ENCODE measurements around the gene RBFOX2.
A peak's percentile ranks its signal among the peaks of the same experiment; 100 is the strongest.

Gene RBFOX2

DNA sequence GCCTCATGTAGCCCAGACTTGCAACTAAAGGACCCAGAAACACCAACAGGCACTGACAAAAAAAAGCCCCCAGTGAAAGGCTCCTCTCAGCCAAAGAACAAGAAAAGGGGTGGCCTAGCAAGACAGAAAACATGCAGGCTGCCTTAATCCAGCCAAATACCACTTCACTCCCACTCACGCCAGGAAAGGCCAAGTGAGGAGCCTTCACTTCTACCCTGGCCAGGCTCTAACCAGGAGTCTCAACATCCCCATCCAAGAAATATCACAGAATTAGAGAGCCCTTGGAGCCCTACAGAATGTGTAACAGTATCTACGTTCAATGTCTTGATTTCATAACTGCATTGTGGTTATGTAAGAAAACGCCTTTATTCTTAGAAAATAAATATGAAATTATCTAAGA lies 162.0 kb downstream of the RBFOX2 start:
- Histone ChIP-seq H3K79me2 (ENCODE audit: insufficient read depth, low read length) (peaks cover 42% of the 10 kb centered on the region), H3K9ac (ENCODE audit: low read length) (peak overlapping the region; percentile 45), H2AFZ (ENCODE audit: low read length) (no peak overlapping the region), H3K27me3 (ENCODE audit: insufficient read depth, low read length) (no peaks in the 10 kb centered on the region), H3K4me3 (ENCODE audit: low read depth, low read length, poor library complexity, severe bottlenecking) (no peak overlapping the region), H3K4me2 (ENCODE audit: low read length) (peak overlapping the region; percentile 26; the same call in 1 of the 2 replicates), H3F3A (ENCODE audit: insufficient read depth, low read length) (no peaks in the 10 kb centered on the region; the same call in 1 of the 2 replicates), H3K9me3 (ENCODE audit: low read length) (no peaks in the 10 kb centered on the region), H3K9me2 (ENCODE audit: low read depth, low read length) (no peaks in the 10 kb centered on the region), H4K20me1 (ENCODE audit: insufficient read depth, low read length) (no peaks in the 10 kb centered on the region), H3K36me3 (ENCODE audit: insufficient read depth, low read length) (no peaks in the 10 kb centered on the region), H3K27ac (ENCODE audit: low read depth, low read length, poor library complexity, severe bottlenecking) (peak overlapping the region; percentile 86), H3K4me1 (ENCODE audit: insufficient read depth, low read length, severe bottlenecking) (peaks cover 99% of the 10 kb centered on the region)
- TF ChIP-seq, protein P1, sequence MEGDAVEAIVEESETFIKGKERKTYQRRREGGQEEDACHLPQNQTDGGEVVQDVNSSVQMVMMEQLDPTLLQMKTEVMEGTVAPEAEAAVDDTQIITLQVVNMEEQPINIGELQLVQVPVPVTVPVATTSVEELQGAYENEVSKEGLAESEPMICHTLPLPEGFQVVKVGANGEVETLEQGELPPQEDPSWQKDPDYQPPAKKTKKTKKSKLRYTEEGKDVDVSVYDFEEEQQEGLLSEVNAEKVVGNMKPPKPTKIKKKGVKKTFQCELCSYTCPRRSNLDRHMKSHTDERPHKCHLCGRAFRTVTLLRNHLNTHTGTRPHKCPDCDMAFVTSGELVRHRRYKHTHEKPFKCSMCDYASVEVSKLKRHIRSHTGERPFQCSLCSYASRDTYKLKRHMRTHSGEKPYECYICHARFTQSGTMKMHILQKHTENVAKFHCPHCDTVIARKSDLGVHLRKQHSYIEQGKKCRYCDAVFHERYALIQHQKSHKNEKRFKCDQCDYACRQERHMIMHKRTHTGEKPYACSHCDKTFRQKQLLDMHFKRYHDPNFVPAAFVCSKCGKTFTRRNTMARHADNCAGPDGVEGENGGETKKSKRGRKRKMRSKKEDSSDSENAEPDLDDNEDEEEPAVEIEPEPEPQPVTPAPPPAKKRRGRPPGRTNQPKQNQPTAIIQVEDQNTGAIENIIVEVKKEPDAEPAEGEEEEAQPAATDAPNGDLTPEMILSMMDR (IDR thresholded peaks at IDR 0.05; ENCODE audit: low read length): no peak
- TF ChIP-seq EZH2 (IDR thresholded peaks at IDR 0.05; ENCODE audit: borderline replicate concordance, low read length): no peak

DNA sequence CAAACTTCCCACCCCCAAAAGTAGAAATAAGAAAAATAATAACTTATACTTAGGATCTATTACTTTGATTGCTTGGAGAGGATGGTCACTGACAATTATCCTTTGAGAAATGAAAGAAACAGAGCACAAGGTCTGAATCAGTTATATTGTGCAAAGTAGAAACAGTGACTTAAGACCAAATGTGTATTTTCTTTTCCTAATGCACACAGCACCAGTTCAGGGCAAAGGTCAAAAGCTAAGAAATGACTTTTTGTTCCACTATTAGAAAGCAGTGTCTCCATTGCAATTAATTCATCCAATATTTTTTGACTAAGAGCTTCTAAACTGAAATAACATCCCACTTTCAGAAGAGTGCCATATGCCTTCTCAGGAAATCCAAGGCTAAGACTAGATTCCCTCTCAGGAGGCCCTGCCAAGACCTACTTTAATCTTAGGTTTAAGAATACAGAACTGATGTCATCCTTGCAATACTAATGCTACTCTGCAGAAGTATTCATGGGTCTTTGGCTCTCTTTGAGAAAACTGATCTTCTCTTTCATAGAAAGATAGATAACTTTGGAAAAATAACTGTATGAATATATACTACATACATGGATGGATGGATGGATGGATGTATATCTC lies 164.0 kb downstream of the RBFOX2 start:
- Histone ChIP-seq H4K20me1 (ENCODE audit: insufficient read depth, low read length) (no peaks in the 10 kb centered on the region), H3K9ac (ENCODE audit: low read length) (no peak overlapping the region), H3K9me2 (ENCODE audit: low read depth, low read length) (no peaks in the 10 kb centered on the region), H3K9me3 (ENCODE audit: low read length) (no peaks in the 10 kb centered on the region), H3K79me2 (ENCODE audit: insufficient read depth, low read length) (peaks cover 54% of the 10 kb centered on the region), H3K4me3 (ENCODE audit: low read depth, low read length, poor library complexity, severe bottlenecking) (no peak overlapping the region), H3K36me3 (ENCODE audit: insufficient read depth, low read length) (no peaks in the 10 kb centered on the region), H3K27me3 (ENCODE audit: insufficient read depth, low read length) (no peaks in the 10 kb centered on the region), H3K4me1 (ENCODE audit: insufficient read depth, low read length, severe bottlenecking) (peaks cover 99% of the 10 kb centered on the region), H3K4me2 (ENCODE audit: low read length) (no peak overlapping the region), H2AFZ (ENCODE audit: low read length) (no peak overlapping the region), H3K27ac (ENCODE audit: low read depth, low read length, poor library complexity, severe bottlenecking) (peak overlapping the region; percentile 95), H3F3A (ENCODE audit: insufficient read depth, low read length) (no peaks in the 10 kb centered on the region; the same call in 1 of the 2 replicates)
- no peak for TF ChIP-seq EZH2 (IDR thresholded peaks at IDR 0.05; ENCODE audit: borderline replicate concordance, low read length)
- TF ChIP-seq, protein P1 (IDR thresholded peaks at IDR 0.05; ENCODE audit: low read length): no peak

DNA sequence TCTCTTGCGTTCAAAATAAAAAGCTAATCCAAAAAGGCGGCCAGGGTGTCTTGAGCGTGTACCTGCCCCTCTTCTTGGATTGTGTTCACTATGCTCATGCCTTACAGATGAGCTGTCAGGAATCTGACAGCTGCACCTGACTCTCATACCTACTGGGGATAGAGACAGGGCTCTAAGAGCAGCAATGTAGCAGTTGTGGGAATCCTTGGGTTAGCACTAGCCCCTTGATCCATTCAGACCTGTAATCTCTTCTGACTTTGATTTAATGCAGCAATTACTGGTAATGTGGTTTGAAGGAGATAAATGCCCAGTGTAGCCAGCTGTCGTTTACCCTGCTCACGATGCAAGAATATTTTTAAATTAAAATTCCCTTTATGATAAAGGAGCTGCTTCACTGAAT lies 165.2 kb downstream of the RBFOX2 start:
- TF ChIP-seq, protein P1 (IDR thresholded peaks at IDR 0.05; ENCODE audit: low read length): no peak
- TF ChIP-seq EZH2 (IDR thresholded peaks at IDR 0.05; ENCODE audit: borderline replicate concordance, low read length): no peak
- peaks cover 64% of the 10 kb centered on the region for H3K79me2 ChIP-seq (ENCODE audit: insufficient read depth, low read length)
- no peaks in the 10 kb centered on the region for H3K9me3 ChIP-seq (ENCODE audit: low read length)
- H3F3A ChIP-seq (ENCODE audit: insufficient read depth, low read length): no peaks in the 10 kb centered on the region; the same call in 1 of the 2 replicates
- H2AFZ ChIP-seq (ENCODE audit: low read length): no peak overlapping the region
- H3K9me2 ChIP-seq (ENCODE audit: low read depth, low read length): no peaks in the 10 kb centered on the region
- H3K4me2 ChIP-seq (ENCODE audit: low read length): no peak overlapping the region
- H3K27me3 ChIP-seq (ENCODE audit: insufficient read depth, low read length): no peaks in the 10 kb centered on the region
- H4K20me1 ChIP-seq (ENCODE audit: insufficient read depth, low read length): no peaks in the 10 kb centered on the region
- H3K9ac ChIP-seq (ENCODE audit: low read length): no peak overlapping the region
- H3K4me3 ChIP-seq (ENCODE audit: low read depth, low read length, poor library complexity, severe bottlenecking): no peak overlapping the region
- no peaks in the 10 kb centered on the region for H3K36me3 ChIP-seq (ENCODE audit: insufficient read depth, low read length)
- peak overlapping the region; percentile 95 for H3K27ac ChIP-seq (ENCODE audit: low read depth, low read length, poor library complexity, severe bottlenecking)
- peaks cover 96% of the 10 kb centered on the region for H3K4me1 ChIP-seq (ENCODE audit: insufficient read depth, low read length, severe bottlenecking)

Data from OCI-LY1 (cell line).